K562 (cell line): Measurements from ENCODE around the gene HOXB3. TPM values are rescaled to one million over a fixed set of nuclear protein-coding genes. Genes with fewer than 3 reads are reported as not detected.
A peak's percentile ranks its signal among the peaks of the same experiment; 100 is the strongest.

Experiments used
- ADNP ChIP-seq: fragments of 200-800 bp; sonication (Bioruptor generic); IDR thresholded peaks from 2 replicates; pipeline ENCODE4 v1.6.1; 2016; ENCODE audit warnings: missing genetic modification characterization, missing compliant biosample characterization
- CBX5 ChIP-seq: IDR thresholded peaks from 2 replicates; pipeline ENCODE4 v1.6.1; 2014; ENCODE audit warnings: low read depth, borderline replicate concordance
- CEBPB ChIP-seq: fragments of 450-650 bp; IDR thresholded peaks from 2 replicates; pipeline ENCODE4 v1.6.1; 2016; ENCODE audit warnings: missing genetic modification characterization, missing compliant biosample characterization
- ELF4 ChIP-seq: fragments of 450-650 bp; formaldehyde crosslinking; IDR thresholded peaks from 2 replicates; pipeline ENCODE4 v1.4.0; 2022; ENCODE audit warnings: missing genetic modification characterization
- FOXP1 ChIP-seq: sonication (generic); formaldehyde crosslinking; IDR thresholded peaks from 2 replicates; pipeline ENCODE4 v1.8.0; 2022; ENCODE audit warnings: mild to moderate bottlenecking, missing genetic modification reagents
- GATAD2A ChIP-seq: fragments of 450-650 bp; IDR thresholded peaks from 2 replicates; pipeline ENCODE4 v1.6.1; 2017
- MEIS2 ChIP-seq: fragments of 450-650 bp; IDR thresholded peaks from 2 replicates; pipeline ENCODE4 v1.6.1; 2014; ENCODE audit warnings: mild to moderate bottlenecking; ENCODE audit not compliant: partially characterized antibody
- RBM34 ChIP-seq: fragments of 200-400 bp; formaldehyde crosslinking; IDR thresholded peaks from 2 replicates; pipeline ENCODE4 v1.6.1; 2018; ENCODE audit warnings: low read length, borderline replicate concordance; ENCODE audit not compliant: insufficient read depth
- RCOR1 ChIP-seq, 2 experiments: IDR thresholded peaks; 2 replicates each; pipeline ENCODE4 v1.6.1; 2012; ENCODE audit warnings: low read depth in 2 of 2, low read length in 2 of 2, borderline replicate concordance in 1 of 2, improper control_type of control experiment in 1 of 2
- SREBF2 ChIP-seq: sonication (generic); formaldehyde crosslinking; IDR thresholded peaks from 2 replicates; pipeline ENCODE4 v1.4.0; 2020; ENCODE audit warnings: mild to moderate bottlenecking, missing genetic modification reagents
- polyA plus RNA-seq, 8 experiments: library from polyadenylated mRNA; depleted of rRNA in 4 of 8; stranded (reverse) in 5 of 8; unstranded in 3 of 8; fragments of >200 nt; fragmentation: Nextera tagmentation in 2 of 8; fragmentation: Illumina TruSeq in 1 of 8; extraction: Ambion mirVana in 2 of 8; extraction: Trizol in 1 of 8; gene quantifications; 2 replicates each; pipeline versions ENCODE4 v1.2.1 to v1.2.3, GENCODE V29; 2011 to 2014; ENCODE audit warnings: inconsistent platforms in 1 of 8, missing spikeins in 1 of 8
- total RNA-seq, 7 experiments: library from RNA; depleted of rRNA in 6 of 7; stranded (reverse); fragments of >200 nt in 6 of 7; fragmentation: Illumina TruSeq in 2 of 7; extraction: Trizol in 2 of 7; gene quantifications; 2 replicates each; pipeline versions ENCODE4 v1.2.1 to v1.2.3, GENCODE V29; 2011 to 2021; ENCODE audit warnings: low replicate concordance in 1 of 7
- TF ChIP-seq, protein P1 (sequence below), 3 experiments: fragments of 200-800 bp in 1 of 3; fragments of 250-450 bp in 1 of 3; fragments of 450-650 bp in 1 of 3; sonication (Bioruptor Pico) in 1 of 3; sonication (Bioruptor generic) in 1 of 3; formaldehyde crosslinking in 1 of 3; IDR thresholded peaks; 2 replicates each; pipeline versions ENCODE4 v1.6.1 to v1.8.0; 2016 to 2022; ENCODE audit warnings: mild to moderate bottlenecking in 2 of 3, missing genetic modification characterization in 2 of 3, missing compliant biosample characterization in 1 of 3, moderate library complexity in 1 of 3
- TF ChIP-seq, protein P2 (sequence below): IDR thresholded peaks from 2 replicates; pipeline ENCODE4 v1.6.1; 2011; ENCODE audit not compliant: insufficient read length; ENCODE audit errors: extremely low read depth
- TF ChIP-seq, protein P3 (sequence below): fragments of 450-650 bp; IDR thresholded peaks from 2 replicates; pipeline ENCODE4 v1.6.1; 2016; ENCODE audit warnings: missing biosample characterization, missing genetic modification characterization
- TF ChIP-seq, protein P4 (sequence below), 2 experiments: IDR thresholded peaks in 1 of 2; conservative IDR thresholded peaks in 1 of 2; 2 replicates each; pipeline ENCODE4 v1.6.1; 2016; ENCODE audit warnings: low read depth in 2 of 2, mild to moderate bottlenecking in 1 of 2, missing compliant biosample characterization in 1 of 2, missing genetic modification characterization in 1 of 2, moderate library complexity in 1 of 2

Gene HOXB3
- total and polyA plus RNA-seq, 9 of the 15 experiments (the other 6 are each of a cell fraction or from before 2014, with no cell fraction given) = 2.4 to 41.3 (median 20.2) TPM

DNA sequence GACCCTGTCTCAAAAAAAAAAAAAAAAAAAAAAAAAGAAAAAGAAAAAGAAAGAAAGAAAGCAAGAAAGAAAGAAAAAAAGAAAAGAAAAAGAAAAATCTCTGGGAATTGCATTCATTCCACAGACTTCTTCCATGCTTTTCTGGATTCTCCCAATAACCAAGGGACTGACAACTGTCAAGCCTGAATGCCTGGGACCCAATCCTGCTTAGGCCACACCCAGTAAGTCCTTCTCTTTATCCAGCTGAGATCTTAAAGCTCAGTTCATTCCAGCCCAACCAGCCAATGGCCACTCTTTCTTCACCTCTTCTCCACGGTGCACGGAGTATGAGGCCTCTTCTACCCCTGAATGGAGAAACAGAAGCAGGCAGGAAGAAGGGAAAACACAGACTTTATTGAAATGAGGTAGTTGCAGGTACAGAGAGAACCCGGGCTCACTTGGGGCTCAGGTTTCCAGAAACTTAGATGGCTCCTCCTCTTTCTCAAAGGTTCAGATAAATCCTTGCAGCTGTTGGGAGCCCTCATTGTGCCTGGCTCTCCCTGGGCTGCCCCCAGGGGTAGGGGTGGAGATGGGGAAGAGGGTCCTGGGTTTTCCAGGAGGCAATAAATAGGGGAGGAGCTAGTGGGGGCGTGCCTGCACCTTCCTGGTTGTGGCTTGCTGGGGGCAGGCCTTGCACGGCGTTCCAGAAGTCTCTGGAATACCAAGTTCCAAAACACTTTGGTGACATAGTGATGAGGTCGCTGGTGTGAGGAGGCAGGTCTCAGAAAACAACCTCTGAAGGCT lies 61.7 kb downstream of the HOXB3 start (continued):
- TF ChIP-seq, protein P1, sequence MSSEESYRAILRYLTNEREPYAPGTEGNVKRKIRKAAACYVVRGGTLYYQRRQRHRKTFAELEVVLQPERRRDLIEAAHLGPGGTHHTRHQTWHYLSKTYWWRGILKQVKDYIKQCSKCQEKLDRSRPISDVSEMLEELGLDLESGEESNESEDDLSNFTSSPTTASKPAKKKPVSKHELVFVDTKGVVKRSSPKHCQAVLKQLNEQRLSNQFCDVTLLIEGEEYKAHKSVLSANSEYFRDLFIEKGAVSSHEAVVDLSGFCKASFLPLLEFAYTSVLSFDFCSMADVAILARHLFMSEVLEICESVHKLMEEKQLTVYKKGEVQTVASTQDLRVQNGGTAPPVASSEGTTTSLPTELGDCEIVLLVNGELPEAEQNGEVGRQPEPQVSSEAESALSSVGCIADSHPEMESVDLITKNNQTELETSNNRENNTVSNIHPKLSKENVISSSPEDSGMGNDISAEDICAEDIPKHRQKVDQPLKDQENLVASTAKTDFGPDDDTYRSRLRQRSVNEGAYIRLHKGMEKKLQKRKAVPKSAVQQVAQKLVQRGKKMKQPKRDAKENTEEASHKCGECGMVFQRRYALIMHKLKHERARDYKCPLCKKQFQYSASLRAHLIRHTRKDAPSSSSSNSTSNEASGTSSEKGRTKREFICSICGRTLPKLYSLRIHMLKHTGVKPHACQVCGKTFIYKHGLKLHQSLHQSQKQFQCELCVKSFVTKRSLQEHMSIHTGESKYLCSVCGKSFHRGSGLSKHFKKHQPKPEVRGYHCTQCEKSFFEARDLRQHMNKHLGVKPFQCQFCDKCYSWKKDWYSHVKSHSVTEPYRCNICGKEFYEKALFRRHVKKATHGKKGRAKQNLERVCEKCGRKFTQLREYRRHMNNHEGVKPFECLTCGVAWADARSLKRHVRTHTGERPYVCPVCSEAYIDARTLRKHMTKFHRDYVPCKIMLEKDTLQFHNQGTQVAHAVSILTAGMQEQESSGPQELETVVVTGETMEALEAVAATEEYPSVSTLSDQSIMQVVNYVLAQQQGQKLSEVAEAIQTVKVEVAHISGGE (CRISPR knock-in tag; IDR thresholded peaks at IDR 0.05) = no peak
- TF ChIP-seq GATAD2A (no peak), ADNP (tag) (0 out of 2 replicates have a peak, but pooled peaks have one; percentile 26), FOXP1 (CRISPR knock-in tag) (no peak), MEIS2 (no peak), CEBPB (tag) (no peak), RBM34 (no peak), SREBF2 (CRISPR knock-in tag) (no peak), CBX5 (no peak), ELF4 (CRISPR knock-in tag) (no peak), RCOR1 (IDR thresholded peaks at IDR 0.05; ENCODE audit: borderline replicate concordance in 1 of 2, low read depth in 2 of 2, low read length in 2 of 2) (peak in 1 of 2 experiments; percentile 36; a peak in 1 of 4 replicates)
- TF ChIP-seq, protein P2, sequence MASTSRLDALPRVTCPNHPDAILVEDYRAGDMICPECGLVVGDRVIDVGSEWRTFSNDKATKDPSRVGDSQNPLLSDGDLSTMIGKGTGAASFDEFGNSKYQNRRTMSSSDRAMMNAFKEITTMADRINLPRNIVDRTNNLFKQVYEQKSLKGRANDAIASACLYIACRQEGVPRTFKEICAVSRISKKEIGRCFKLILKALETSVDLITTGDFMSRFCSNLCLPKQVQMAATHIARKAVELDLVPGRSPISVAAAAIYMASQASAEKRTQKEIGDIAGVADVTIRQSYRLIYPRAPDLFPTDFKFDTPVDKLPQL = no peak
- TF ChIP-seq, protein P3, sequence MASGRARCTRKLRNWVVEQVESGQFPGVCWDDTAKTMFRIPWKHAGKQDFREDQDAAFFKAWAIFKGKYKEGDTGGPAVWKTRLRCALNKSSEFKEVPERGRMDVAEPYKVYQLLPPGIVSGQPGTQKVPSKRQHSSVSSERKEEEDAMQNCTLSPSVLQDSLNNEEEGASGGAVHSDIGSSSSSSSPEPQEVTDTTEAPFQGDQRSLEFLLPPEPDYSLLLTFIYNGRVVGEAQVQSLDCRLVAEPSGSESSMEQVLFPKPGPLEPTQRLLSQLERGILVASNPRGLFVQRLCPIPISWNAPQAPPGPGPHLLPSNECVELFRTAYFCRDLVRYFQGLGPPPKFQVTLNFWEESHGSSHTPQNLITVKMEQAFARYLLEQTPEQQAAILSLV (tag) = no peak
- TF ChIP-seq, protein P4, sequence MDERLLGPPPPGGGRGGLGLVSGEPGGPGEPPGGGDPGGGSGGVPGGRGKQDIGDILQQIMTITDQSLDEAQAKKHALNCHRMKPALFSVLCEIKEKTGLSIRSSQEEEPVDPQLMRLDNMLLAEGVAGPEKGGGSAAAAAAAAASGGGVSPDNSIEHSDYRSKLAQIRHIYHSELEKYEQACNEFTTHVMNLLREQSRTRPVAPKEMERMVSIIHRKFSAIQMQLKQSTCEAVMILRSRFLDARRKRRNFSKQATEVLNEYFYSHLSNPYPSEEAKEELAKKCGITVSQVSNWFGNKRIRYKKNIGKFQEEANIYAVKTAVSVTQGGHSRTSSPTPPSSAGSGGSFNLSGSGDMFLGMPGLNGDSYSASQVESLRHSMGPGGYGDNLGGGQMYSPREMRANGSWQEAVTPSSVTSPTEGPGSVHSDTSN (CRISPR knock-in tag; IDR thresholded peaks at IDR 0.05; ENCODE audit: low read depth) = no peak
- TF ChIP-seq, protein P4 (tag; conservative IDR thresholded peaks at IDR 0.05; ENCODE audit: low read depth) = no peak
